ENCODE results near the gene TEX54.
"Not testable (repeated sequence)": the region's sequence is repeated elsewhere in the genome, so short reads cannot be mapped to it uniquely, and the experiment has no call there.

The TEX54 gene

DNA sequence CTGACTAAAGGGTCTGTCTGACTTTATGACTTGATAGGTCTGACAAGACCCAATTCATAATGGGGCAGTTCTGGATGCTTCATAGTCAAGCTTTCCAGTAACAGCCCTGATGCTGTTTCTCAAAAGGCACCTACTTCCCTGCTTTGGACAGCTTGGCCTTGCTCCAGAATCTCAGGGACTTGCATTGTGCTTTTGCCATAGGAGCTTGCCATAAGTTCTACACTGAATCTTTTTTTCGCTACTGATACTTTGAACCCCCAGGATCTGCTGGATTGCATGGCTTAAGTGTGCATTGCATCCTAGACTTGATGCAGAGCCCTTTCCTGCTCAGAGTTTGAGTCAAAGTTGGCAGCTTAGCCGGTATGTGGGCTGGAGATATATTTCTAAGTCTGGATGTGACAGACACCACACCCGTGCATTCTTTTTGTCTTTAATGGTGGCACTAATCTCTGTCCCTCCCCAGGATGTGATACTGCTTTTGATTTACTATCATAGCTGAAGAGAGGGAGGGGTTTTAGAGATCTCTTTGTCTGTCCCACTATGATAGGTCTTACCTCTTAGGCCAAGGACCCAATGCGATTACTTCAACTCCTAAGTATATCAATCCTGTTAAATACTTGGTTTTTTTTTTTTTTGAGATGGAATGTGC is 31.2 kb upstream of the TEX54 start:
- Histone ChIP-seq H3K4me1 (ENCODE audit: control insufficient read depth, insufficient read depth, low read length) (no peaks in the 10 kb centered on the region), H3K4me3 (ENCODE audit: low read length) (no peak overlapping the region), H3K36me3 (ENCODE audit: control insufficient read depth, insufficient read depth, low read length) (no peaks in the 10 kb centered on the region), H3K9me3 (ENCODE audit: control insufficient read depth, low read length) (no peaks in the 10 kb centered on the region), H3K9ac (ENCODE audit: low read length) (no peak overlapping the region), H3K27me3 (ENCODE audit: control insufficient read depth, insufficient read depth, low read length) (no peaks in the 10 kb centered on the region)

DNA sequence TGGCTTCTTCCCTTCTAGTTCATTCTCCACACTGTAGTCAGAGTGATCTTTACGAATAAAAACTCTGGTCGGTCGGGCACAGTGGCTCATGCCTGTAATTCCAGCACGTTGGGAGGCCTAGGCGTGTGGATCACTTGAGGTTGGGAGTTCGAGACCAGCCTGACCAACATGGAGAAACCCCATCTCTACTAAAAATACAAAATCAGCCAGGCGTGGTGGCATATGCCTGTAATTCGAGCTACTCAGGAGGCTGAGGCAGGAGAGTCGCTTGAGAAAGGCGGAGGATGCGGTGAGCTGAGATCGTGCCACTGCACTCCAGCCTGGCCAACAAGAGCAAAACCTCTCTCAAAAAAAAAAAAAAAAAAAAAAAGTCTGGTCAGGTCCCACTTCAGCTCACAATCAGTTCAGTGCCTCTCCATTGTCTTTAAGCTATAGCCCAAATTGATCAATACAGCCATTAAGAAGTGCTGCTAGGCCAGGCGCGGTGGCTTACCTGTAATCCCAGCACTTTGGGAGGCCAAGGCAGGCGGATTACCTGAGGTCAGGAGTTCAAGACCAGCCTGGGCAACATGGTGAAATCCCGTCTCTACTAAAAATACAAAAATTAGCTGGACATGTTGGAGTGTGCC is 29.0 kb upstream of the TEX54 start:
- not testable (repeated sequence) for H3K9me3 ChIP-seq (ENCODE audit: control insufficient read depth, low read length); H3K4me1 ChIP-seq (ENCODE audit: control insufficient read depth, insufficient read depth, low read length); H3K4me3 ChIP-seq (ENCODE audit: low read length); H3K27me3 ChIP-seq (ENCODE audit: control insufficient read depth, insufficient read depth, low read length); H3K9ac ChIP-seq (ENCODE audit: low read length); H3K36me3 ChIP-seq (ENCODE audit: control insufficient read depth, insufficient read depth, low read length)

DNA sequence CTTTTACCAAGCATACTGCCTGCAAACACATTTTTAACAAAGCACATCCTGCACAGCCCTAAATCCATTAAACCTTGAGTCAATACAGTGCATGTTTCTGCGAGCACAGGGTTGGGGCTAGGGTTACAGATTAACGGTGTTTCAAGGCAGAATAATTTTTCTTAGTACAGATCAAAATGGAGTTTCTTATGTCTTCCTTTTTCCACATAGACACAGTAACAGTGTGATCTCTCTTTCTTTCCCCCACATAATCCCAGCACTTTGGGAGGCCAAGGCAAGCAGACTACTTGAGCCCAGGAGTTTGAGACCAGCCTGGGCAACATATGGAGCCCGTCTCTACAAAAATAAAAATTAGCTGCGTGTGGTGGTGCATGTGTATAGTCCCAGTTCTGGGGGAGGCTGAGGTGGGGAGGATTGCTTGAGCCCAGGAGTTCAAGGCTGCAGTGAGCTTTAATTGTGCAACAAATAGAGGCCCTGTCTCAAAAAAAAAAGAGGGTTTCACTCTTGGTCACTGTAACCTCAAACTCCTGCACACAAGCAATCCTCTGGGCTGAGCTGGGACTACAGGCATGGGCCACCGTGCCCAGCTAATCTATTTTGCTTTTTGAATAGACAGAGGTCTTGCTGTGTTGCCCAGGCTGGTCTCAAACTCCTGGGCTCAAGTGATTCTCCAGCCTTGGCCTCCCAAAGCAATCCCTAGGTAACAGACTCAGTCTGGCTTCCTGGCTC is 28.4 kb upstream of the TEX54 start:
- no peaks in the 10 kb centered on the region for H3K36me3 ChIP-seq (ENCODE audit: control insufficient read depth, insufficient read depth, low read length)
- H3K4me3 ChIP-seq (ENCODE audit: low read length): no peak overlapping the region
- no peak overlapping the region for H3K9ac ChIP-seq (ENCODE audit: low read length)
- no peaks in the 10 kb centered on the region for H3K9me3 ChIP-seq (ENCODE audit: control insufficient read depth, low read length)
- no peaks in the 10 kb centered on the region for H3K27me3 ChIP-seq (ENCODE audit: control insufficient read depth, insufficient read depth, low read length)
- peaks cover 5% of the 10 kb centered on the region for H3K4me1 ChIP-seq (ENCODE audit: control insufficient read depth, insufficient read depth, low read length)

DNA sequence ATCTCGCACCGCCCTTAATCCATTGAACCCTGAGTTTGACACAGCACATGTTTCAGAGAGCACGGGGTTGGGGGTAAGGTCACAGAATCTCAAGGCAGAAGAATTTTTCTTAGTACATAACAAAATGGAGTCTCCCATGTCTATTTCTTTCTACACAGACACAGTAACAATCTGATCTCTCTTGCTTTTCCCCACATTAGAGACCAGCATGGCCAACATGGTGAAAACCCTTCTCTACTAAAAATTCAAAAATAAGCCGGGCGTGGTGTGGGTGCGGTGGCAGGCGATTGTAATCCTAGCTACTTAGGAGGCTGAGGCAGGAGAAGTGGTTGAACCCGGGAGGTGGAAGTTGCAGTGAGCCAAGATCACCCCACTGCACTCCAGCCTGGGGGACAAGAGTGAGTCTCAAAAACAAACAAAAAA is 26.7 kb upstream of the TEX54 start:
- not testable (repeated sequence) for H3K4me3 ChIP-seq (ENCODE audit: low read length); H3K36me3 ChIP-seq (ENCODE audit: control insufficient read depth, insufficient read depth, low read length); H3K9me3 ChIP-seq (ENCODE audit: control insufficient read depth, low read length); H3K27me3 ChIP-seq (ENCODE audit: control insufficient read depth, insufficient read depth, low read length); H3K9ac ChIP-seq (ENCODE audit: low read length)
- H3K4me1 ChIP-seq (ENCODE audit: control insufficient read depth, insufficient read depth, low read length): peaks cover 11% of the 10 kb centered on the region

DNA sequence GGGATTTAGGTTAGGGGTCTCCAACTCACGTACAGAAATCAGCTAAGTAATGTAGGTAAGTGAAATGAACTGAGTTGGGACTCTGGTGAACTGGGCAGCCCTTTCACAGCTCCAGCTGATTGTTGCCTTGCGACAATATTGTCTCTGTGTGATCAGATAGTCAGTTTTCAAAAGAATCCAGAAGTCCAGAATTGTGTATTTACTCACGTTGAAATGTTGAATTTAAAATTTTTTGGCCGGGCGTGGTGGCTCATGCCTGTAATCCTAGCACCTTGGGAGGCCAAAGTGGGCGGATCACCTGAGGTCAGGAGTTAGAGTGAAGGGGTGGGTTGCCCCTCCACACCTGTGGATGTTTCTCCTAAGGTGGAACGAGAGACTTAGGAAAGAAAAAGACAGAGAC is 25.6 kb upstream of the TEX54 start:
- Histone ChIP-seq H3K27me3 (ENCODE audit: control insufficient read depth, insufficient read depth, low read length) (no peaks in the 10 kb centered on the region), H3K4me1 (ENCODE audit: control insufficient read depth, insufficient read depth, low read length) (peaks cover 20% of the 10 kb centered on the region), H3K4me3 (ENCODE audit: low read length) (no peak overlapping the region), H3K9me3 (ENCODE audit: control insufficient read depth, low read length) (no peaks in the 10 kb centered on the region), H3K9ac (ENCODE audit: low read length) (no peak overlapping the region), H3K36me3 (ENCODE audit: control insufficient read depth, insufficient read depth, low read length) (no peaks in the 10 kb centered on the region)

DNA sequence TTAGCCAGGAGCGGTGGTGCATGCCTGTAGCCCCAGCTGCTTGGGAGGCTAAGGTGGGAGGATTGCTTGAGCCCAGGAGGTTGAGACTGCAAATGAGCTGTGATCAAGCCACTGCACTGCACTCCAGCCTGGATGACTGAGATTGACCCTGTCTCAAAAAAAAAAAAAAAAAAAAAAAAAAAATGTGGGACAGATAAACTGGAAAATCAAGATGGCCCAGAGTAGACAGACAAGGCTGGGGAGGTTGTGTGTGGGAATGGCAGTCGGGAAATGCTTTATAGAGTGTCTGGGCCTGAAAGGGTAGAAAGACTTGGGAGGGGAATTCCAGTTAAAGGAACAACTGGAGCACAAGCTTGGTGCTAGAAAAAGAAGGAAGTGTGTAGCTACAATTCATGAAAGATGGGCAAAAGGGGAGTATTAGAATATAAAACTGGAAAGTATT is 24.9 kb upstream of the TEX54 start:
- no peaks in the 10 kb centered on the region for H3K9me3 ChIP-seq (ENCODE audit: control insufficient read depth, low read length)
- no peaks in the 10 kb centered on the region for H3K27me3 ChIP-seq (ENCODE audit: control insufficient read depth, insufficient read depth, low read length)
- H3K4me3 ChIP-seq (ENCODE audit: low read length): no peak overlapping the region
- peaks cover 20% of the 10 kb centered on the region for H3K4me1 ChIP-seq (ENCODE audit: control insufficient read depth, insufficient read depth, low read length)
- no peaks in the 10 kb centered on the region for H3K36me3 ChIP-seq (ENCODE audit: control insufficient read depth, insufficient read depth, low read length)
- H3K9ac ChIP-seq (ENCODE audit: low read length): no peak overlapping the region

DNA sequence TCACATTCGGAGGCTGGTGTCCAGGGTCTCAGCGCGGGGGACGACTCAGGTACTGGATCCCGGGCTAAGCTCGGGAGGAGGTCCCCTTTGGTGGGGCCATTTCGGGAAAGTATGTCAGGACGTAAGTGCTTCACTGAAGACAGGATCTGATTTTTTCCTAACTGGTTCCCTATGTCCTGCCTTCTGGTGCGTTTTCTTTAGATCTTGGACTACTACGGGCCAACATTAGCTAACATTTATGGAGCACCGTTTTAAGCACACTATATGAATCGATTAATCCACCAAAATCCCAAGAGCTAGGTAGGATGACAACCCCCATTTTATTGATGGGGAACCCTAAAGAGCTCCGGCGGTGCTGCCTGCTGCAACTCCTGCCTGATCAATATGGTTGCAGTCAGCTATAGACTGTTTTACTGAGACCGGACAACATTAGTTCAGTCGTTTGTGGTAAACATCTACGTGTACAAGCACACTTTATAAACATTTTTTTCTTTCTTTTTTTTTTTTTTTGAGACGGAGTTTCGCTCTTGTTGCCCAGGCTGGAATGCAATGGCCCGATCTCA is 23.8 kb upstream of the TEX54 start:
- Histone ChIP-seq H3K36me3 (ENCODE audit: control insufficient read depth, insufficient read depth, low read length) (no peaks in the 10 kb centered on the region), H3K4me1 (ENCODE audit: control insufficient read depth, insufficient read depth, low read length) (peaks cover 20% of the 10 kb centered on the region), H3K27me3 (ENCODE audit: control insufficient read depth, insufficient read depth, low read length) (no peaks in the 10 kb centered on the region), H3K9me3 (ENCODE audit: control insufficient read depth, low read length) (no peaks in the 10 kb centered on the region), H3K4me3 (ENCODE audit: low read length) (peak overlapping the region; percentile 81), H3K9ac (ENCODE audit: low read length) (peak overlapping the region; percentile 64)

DNA sequence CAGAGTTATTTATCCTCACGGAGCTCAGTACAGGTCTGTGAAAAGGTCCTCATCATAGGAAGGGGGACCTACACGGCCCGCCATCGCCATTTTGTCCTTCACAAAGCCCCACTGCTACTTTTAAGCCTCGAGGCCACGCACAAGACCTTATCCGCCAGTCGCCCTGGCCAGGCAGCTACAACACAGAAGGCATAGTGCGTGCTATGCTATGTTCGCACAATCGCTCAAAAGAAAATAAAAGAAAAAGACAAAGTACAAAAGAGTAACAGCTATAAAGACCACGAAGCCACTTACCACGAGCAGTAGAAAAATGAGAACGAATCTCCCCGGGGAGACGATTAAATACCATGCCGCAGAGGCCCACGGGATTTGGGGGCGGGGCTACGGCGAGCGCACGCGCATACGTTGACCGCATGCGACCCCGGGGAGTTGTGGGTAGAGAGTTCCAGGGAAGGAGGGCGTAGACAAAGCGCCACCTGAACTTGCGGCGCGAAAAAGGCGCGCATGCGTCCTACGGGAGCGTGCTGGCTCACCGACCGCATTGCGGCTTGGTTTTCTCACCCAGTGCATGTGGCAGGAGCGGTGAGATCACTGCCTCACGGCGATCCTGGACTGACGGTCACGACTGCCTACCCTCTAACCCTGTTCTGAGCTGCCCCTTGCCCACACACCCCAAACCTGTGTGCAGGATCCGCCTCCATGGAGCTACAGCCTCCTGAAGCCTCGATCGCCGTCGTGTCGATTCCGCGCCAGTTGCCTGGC is 23.1 kb upstream of the TEX54 start:
- Histone ChIP-seq H3K36me3 (ENCODE audit: control insufficient read depth, insufficient read depth, low read length) (no peaks in the 10 kb centered on the region), H3K4me3 (ENCODE audit: low read length) (peak overlapping the region; percentile 81), H3K4me1 (ENCODE audit: control insufficient read depth, insufficient read depth, low read length) (peaks cover 20% of the 10 kb centered on the region), H3K27me3 (ENCODE audit: control insufficient read depth, insufficient read depth, low read length) (no peaks in the 10 kb centered on the region), H3K9me3 (ENCODE audit: control insufficient read depth, low read length) (no peaks in the 10 kb centered on the region), H3K9ac (ENCODE audit: low read length) (peak overlapping the region; percentile 72)

DNA sequence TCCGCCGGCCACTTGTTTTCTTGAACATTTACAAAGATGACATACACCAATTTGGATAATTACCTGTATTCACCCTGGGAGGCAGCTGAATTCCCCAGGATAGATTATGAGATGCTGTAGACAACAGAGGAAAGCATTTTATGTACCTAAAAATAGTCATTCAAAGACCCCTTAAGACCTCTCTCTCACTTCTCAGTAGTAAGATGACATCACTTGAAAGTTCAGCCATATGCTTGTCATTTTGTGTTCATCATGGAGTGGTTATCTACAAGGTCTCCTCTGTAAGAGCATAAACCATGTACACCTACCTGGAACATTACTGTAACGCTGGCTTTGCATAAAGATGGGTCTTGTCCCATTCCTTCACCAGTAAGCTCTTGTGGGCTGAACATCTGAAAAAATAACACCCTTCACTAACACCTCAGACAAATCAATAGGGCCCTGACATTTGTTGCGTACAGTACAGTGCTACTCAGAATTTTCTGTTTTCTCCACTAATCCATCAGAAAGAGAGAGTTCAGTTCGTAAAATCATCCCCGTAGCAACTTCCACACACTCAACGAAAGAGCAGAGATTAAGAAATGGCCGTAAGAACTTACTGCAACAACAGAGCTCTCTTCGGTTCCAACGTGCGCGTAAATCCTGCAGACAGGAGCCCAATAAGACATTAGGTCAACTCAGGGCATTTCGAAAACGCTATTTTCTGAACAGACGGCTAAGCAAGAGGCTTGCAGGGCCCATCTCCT is 22.4 kb upstream of the TEX54 start:
- H3K9me3 ChIP-seq (ENCODE audit: control insufficient read depth, low read length): no peaks in the 10 kb centered on the region
- no peaks in the 10 kb centered on the region for H3K36me3 ChIP-seq (ENCODE audit: control insufficient read depth, insufficient read depth, low read length)
- H3K9ac ChIP-seq (ENCODE audit: low read length): peak overlapping the region; percentile 72
- peaks cover 20% of the 10 kb centered on the region for H3K4me1 ChIP-seq (ENCODE audit: control insufficient read depth, insufficient read depth, low read length)
- H3K4me3 ChIP-seq (ENCODE audit: low read length): peak overlapping the region; percentile 81
- H3K27me3 ChIP-seq (ENCODE audit: control insufficient read depth, insufficient read depth, low read length): no peaks in the 10 kb centered on the region

DNA sequence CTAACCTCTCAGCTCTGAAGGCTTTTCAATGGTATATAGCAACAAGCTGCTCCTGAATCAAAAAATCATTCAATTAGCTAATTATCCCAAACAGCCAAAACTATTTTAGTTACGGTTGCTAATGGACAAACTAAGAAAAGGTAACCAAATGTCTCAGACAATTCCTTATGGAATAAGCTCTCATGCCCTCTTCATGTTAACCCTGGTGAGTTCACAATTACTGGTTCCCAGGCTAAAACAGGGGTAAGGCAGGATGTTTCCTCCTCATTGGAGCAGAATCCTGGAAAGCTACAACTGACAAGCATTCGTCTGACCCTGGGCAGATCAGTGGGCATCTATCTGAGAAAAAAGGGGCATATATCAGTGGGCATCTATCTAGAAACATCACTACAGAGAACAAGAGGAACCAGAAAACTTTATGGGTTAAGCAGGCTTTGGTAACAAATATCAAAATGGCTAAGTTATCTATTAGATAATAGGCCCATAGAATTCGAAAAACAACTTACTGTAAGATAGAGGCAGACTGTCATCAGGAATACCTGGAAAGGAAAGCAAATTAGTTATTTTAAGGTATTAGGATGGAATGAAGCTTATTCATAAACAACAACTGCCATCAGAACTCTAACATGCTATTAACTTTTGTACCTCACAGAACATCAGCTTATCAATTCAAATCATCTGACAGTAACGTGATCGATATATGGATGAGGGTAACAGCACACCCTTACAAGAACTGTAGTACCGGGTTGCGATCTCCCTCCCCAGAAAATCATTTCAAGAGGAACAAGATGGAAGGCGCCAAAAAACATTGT is 21.6 kb upstream of the TEX54 start:
- H3K36me3 ChIP-seq (ENCODE audit: control insufficient read depth, insufficient read depth, low read length): no peaks in the 10 kb centered on the region
- peak overlapping the region; percentile 81 for H3K4me3 ChIP-seq (ENCODE audit: low read length)
- H3K27me3 ChIP-seq (ENCODE audit: control insufficient read depth, insufficient read depth, low read length): no peaks in the 10 kb centered on the region
- H3K9ac ChIP-seq (ENCODE audit: low read length): peak overlapping the region; percentile 72
- peaks cover 20% of the 10 kb centered on the region for H3K4me1 ChIP-seq (ENCODE audit: control insufficient read depth, insufficient read depth, low read length)
- no peaks in the 10 kb centered on the region for H3K9me3 ChIP-seq (ENCODE audit: control insufficient read depth, low read length)

Data from mucosa of stomach (tissue), 1 donor.